ENCODE measurements around the gene NLRP7.
"Not testable (repeated sequence)": the region's sequence is repeated elsewhere in the genome, so short reads cannot be mapped to it uniquely, and the experiment has no call there.

Gene NLRP7

GRCh38 chr19:54947381-54947780, at the start of gene NLRP7:
NLRP7 (minus strand) TSS chr19:54947530.
- DNase-seq: no peak

- no peak for DNase-seq
Measured at GRCh38 chr19:54995561-54995960, 48.2 kb upstream of the NLRP7 start.

GRCh38 chr19:54989531-54989930, 42.2 kb upstream of the NLRP7 start:
- DNase-seq: not testable (repeated sequence)

GRCh38 chr19:54982562-54982961, 35.2 kb upstream of the NLRP7 start:
- DNase-seq: not testable (repeated sequence)

GRCh38 chr19:54973229-54974090, 26.1 kb upstream of the NLRP7 start:
- not testable (repeated sequence) for DNase-seq

GRCh38 chr19:54971446-54971845, 24.1 kb upstream of the NLRP7 start:
- DNase-seq: not testable (repeated sequence)

- no peak for DNase-seq
Measured at GRCh38 chr19:54969647-54970046, 22.3 kb upstream of the NLRP7 start.

- no peak for DNase-seq
Measured at GRCh38 chr19:54967611-54968010, 20.3 kb upstream of the NLRP7 start.

GRCh38 chr19:54965055-54965454, 17.7 kb upstream of the NLRP7 start:
- not testable (repeated sequence) for DNase-seq

- DNase-seq: no peak
Measured at GRCh38 chr19:54959840-54960239, 12.5 kb upstream of the NLRP7 start.

- no peak for DNase-seq
Measured at GRCh38 chr19:54955376-54955775, 8.0 kb upstream of the NLRP7 start.

GRCh38 chr19:54953345-54953713, 6.0 kb upstream of the NLRP7 start:
- DNase-seq: not testable (repeated sequence)

- DNase-seq: no peak
Measured at GRCh38 chr19:54952591-54953344, 5.4 kb upstream of the NLRP7 start.

- not testable (repeated sequence) for DNase-seq
Measured at GRCh38 chr19:54950580-54950979, 3.2 kb upstream of the NLRP7 start.

GRCh38 chr19:54949412-54949811, 2.1 kb upstream of the NLRP7 start:
- DNase-seq: no peak

GRCh38 chr19:54943772-54944361, 3.5 kb downstream of the NLRP7 start:
- DNase-seq: not testable (repeated sequence)

GRCh38 chr19:54939538-54939937, 7.8 kb downstream of the NLRP7 start:
- DNase-seq: not testable (repeated sequence)

GRCh38 chr19:54938906-54939305, 8.4 kb downstream of the NLRP7 start:
- no peak for DNase-seq

GRCh38 chr19:54937926-54938325, 9.4 kb downstream of the NLRP7 start:
- DNase-seq: no peak

- DNase-seq: no peak
Measured at GRCh38 chr19:54928299-54928698, 19.0 kb downstream of the NLRP7 start.

GRCh38 chr19:54923276-54923675, 24.1 kb downstream of the NLRP7 start:
- no peak for DNase-seq

- DNase-seq: no peak
Measured at GRCh38 chr19:54921082-54921481, 26.2 kb downstream of the NLRP7 start.
